Tibial artery (tissue), 4 donors: ENCODE data around the gene CD109.
A peak's percentile ranks its signal among the peaks of the same experiment; 100 is the strongest.

Experiments
- DNase-seq, 2 donors: peaks; one replicate each; pipeline ENCODE4 v3.0.0-alpha.2; 2019
- H3K27ac ChIP-seq, 2 donors: fragments of 200-600 bp; sonication (generic) in 1 of 2; 1 replicate in 1 of 2; 2 replicates in 1 of 2; pipeline ENCODE4 v1.5.1; 2018 to 2019; ENCODE audit warnings: mild to moderate bottlenecking in 1 of 2
- H3K27me3 ChIP-seq, 2 donors: fragments of 200-600 bp; sonication (generic) in 1 of 2; one replicate each; pipeline versions ENCODE4 v1.5.1 to v1.6.0; 2016 to 2019
- H3K36me3 ChIP-seq, 3 donors: fragments of 200-600 bp; sonication (generic) in 2 of 3; one replicate each; pipeline ENCODE4 v1.5.1; 2016 to 2019; ENCODE audit warnings: mild to moderate bottlenecking in 2 of 3
- H3K4me1 ChIP-seq, 4 donors: fragments of 200-600 bp; sonication (generic) in 2 of 4; 1 replicate in 3 of 4; 2 replicates in 1 of 4; pipeline ENCODE4 v1.5.1; 2016 to 2019
- H3K4me3 ChIP-seq, 2 donors: fragments of 200-600 bp; sonication (generic) in 1 of 2; 1 replicate in 1 of 2; 2 replicates in 1 of 2; pipeline ENCODE4 v1.5.1; 2018 to 2019; ENCODE audit warnings: mild to moderate bottlenecking in 2 of 2
- H3K9me3 ChIP-seq, 3 donors: fragments of 200-600 bp; sonication (generic) in 1 of 3; one replicate each; pipeline ENCODE4 v1.5.1; 2016 to 2019
- intact Hi-C: fragments of 100-400 bp; cut with DNase I; formaldehyde crosslinking; loops from one replicate; pipeline ENCODE4 v1.15.0; 2023; ENCODE audit warnings: low total_unique reads
- TF ChIP-seq, protein P1 (sequence below), 2 experiments: fragments of 200-600 bp in 1 of 2; fragments of 450-650 bp in 1 of 2; IDR thresholded peaks; one replicate each; pipeline ENCODE4 v1.5.1; 2017 to 2019; ENCODE audit warnings: antibody characterized with exemption in 2 of 2, mild to moderate bottlenecking in 1 of 2, moderate library complexity in 1 of 2

CD109 gene

DNA sequence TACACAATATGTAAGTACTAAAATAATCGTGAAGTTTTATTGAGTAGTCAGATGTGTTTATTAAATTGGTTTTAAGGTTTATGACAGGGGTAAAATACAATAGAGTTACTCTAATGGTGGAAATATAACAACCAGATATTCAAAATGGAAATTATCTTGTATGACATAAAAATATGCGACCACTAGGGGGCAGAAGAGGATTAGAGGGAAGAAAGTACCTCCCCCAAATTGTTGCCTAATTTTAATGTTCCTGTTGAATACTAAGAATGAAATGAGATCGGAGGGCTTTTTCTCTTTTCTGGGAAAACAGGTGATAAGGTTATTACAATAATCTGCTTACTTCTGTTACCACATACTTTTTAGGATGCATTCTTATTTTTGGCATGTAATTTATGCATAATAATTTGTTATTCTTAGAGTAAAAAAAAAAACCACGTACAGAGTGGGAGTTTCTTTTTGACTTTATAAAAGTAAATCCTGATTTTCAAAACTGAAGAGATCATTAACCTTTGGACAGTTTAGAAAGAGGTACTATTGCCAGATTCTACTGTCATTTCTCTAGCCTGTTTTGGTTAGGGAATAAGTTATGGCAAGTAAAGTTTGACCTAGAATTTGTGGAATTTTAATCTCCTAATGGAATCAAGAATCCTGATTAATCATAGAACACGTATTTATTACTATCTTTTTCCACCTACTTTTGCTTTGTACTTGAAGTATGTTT lies 159.2 kb downstream of the CD109 start:
- H3K27me3 ChIP-seq = no peaks in the 10 kb centered on the region
- H3K9me3 ChIP-seq = no peaks in the 10 kb centered on the region
- H3K36me3 ChIP-seq = no peaks in the 10 kb centered on the region
- peak overlapping the region in 1 of 2 donors; percentile 33 for H3K4me3 ChIP-seq
- H3K4me1 ChIP-seq = peaks cover 0 to 4% (median 0%) of the 10 kb centered on the region in 4 donors
- no peak overlapping the region for H3K27ac ChIP-seq
- TF ChIP-seq, protein P1, sequence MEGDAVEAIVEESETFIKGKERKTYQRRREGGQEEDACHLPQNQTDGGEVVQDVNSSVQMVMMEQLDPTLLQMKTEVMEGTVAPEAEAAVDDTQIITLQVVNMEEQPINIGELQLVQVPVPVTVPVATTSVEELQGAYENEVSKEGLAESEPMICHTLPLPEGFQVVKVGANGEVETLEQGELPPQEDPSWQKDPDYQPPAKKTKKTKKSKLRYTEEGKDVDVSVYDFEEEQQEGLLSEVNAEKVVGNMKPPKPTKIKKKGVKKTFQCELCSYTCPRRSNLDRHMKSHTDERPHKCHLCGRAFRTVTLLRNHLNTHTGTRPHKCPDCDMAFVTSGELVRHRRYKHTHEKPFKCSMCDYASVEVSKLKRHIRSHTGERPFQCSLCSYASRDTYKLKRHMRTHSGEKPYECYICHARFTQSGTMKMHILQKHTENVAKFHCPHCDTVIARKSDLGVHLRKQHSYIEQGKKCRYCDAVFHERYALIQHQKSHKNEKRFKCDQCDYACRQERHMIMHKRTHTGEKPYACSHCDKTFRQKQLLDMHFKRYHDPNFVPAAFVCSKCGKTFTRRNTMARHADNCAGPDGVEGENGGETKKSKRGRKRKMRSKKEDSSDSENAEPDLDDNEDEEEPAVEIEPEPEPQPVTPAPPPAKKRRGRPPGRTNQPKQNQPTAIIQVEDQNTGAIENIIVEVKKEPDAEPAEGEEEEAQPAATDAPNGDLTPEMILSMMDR (IDR thresholded peaks at IDR 0.05) = peak; percentile 66 to 71
- intact Hi-C loops = loop anchor here (10.0 kb wide), 1 partner anchor 1350 kb away; the partner anchor contains the start of gene COL12A1
- DNase-seq = no peak

DNA sequence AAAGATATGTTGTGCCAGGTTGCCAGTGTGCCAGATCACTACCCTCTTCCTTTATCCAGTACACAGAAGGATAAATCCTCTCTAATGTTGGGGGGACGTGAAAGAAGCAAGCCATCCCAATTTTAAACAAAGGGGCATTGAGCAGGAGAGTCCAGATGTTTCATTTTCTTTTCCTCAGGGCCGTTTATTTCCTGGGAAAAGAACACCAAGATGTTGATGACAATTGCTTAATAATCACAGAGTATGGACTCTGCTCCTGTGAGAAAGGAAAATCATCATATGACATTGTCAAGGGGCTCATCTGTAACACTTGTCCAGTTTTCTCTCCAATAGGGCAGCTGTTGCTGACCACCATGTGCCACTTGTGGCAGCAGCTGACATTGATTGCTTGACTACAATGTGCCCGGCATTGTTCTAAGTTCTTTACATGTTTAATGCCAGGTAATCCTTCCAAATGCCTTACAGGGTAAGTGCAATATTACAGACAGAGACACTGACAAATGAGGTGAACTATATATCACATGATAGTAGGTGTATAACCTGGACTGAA lies 161.4 kb downstream of the CD109 start:
- DNase-seq = no peak
- no peaks in the 10 kb centered on the region for H3K9me3 ChIP-seq
- H3K27me3 ChIP-seq = no peaks in the 10 kb centered on the region
- H3K4me3 ChIP-seq = no peak overlapping the region
- peaks cover 0 to 4% (median 0%) of the 10 kb centered on the region in 4 donors for H3K4me1 ChIP-seq
- intact Hi-C loops = loop anchor here (10.0 kb wide), 1 partner anchor 1347 kb away; the partner anchor contains the start of gene COL12A1
- H3K27ac ChIP-seq = no peak overlapping the region
- TF ChIP-seq, protein P1 (IDR thresholded peaks at IDR 0.05) = no peak
- no peaks in the 10 kb centered on the region for H3K36me3 ChIP-seq

DNA sequence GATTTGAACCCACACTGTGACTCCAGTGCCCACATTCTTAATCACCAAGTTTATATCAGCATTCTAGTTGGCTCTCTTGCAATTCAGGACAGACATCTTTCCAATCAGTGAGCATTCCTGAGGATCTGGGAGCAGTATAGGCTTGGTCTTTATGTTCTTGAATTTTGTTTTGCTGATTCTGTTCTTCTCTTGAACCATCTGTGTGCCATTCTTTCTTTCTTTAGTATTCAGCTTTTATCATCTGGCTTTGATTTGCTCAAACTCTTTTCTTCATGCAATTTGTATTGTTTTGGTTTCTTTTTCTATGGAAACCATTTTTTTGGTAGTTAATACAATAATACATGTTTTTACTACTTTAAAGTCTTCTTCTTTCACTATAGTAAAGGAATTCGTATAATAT lies 162.4 kb downstream of the CD109 start:
- no peak for DNase-seq
- Histone ChIP-seq H3K9me3 (no peaks in the 10 kb centered on the region), H3K27me3 (no peaks in the 10 kb centered on the region), H3K27ac (no peak overlapping the region), H3K36me3 (no peaks in the 10 kb centered on the region), H3K4me3 (no peak overlapping the region), H3K4me1 (peaks cover 0 to 4% (median 0%) of the 10 kb centered on the region in 4 donors)
- TF ChIP-seq, protein P1 (IDR thresholded peaks at IDR 0.05) = no peak
- intact Hi-C loops = loop anchor here (10.0 kb wide), 1 partner anchor 1346 kb away; the partner anchor contains the start of gene COL12A1

DNA sequence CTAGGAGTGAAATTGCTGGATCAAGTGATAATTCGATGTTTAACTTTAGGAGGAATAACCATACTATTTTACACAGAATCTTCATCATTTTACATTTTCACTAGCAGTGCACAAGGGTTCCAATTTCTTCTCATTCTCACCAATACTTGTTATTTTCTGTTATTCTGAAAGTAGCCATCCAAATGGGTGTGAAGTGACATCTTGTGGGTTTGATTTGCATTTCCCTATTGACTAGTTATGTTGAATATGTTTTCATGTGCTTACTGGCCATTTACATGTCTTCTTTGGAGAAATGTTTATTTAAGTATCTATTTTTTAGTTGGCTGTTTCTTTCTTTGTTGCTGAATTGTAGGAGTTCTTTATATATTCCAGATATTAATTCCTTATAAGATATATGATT lies 164.3 kb downstream of the CD109 start:
- no peaks in the 10 kb centered on the region for H3K27me3 ChIP-seq
- intact Hi-C loops = no loop called here
- no peaks in the 10 kb centered on the region for H3K9me3 ChIP-seq
- no peak overlapping the region for H3K27ac ChIP-seq
- TF ChIP-seq, protein P1 (IDR thresholded peaks at IDR 0.05) = no peak
- no peaks in the 10 kb centered on the region for H3K36me3 ChIP-seq
- H3K4me3 ChIP-seq = no peak overlapping the region
- H3K4me1 ChIP-seq = peaks cover 0 to 4% (median 0%) of the 10 kb centered on the region in 4 donors
- no peak for DNase-seq

DNA sequence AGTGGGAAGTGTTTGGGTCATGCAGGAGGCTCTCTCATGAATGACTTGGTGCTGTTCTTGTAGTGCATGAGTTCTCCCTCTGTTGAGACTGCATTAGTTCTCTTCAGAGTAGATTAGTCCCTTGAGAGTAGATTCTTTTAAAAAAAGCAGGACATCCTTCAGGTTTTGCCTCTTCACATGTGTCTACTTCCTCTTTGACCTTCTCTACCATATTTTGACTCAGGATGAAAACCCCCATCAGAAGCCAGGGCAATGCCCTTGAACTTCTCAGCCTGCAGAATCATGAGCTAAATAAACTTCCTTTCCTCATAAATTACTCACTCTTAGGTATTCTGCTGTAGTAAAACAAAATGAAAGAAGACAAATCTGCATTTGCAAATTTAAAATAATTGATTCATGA lies 170.3 kb downstream of the CD109 start:
- H3K27ac ChIP-seq = no peak overlapping the region
- no peaks in the 10 kb centered on the region for H3K27me3 ChIP-seq
- intact Hi-C loops = no loop called here
- DNase-seq = no peak
- no peak overlapping the region for H3K4me3 ChIP-seq
- TF ChIP-seq, protein P1 (IDR thresholded peaks at IDR 0.05) = no peak
- H3K4me1 ChIP-seq = no peaks in the 10 kb centered on the region
- H3K36me3 ChIP-seq = no peaks in the 10 kb centered on the region
- H3K9me3 ChIP-seq = no peaks in the 10 kb centered on the region
